PFSK-1 (cell line): Measurements from ENCODE around the gene HSPD1.

Source experiments
- POLR2AphosphoS5 ChIP-seq: IDR thresholded peaks from 2 replicates; pipeline ENCODE4 v1.6.1; 2012; ENCODE audit warnings: low read depth, mild to moderate bottlenecking, control low read depth, low read length, moderate library complexity
- REST ChIP-seq, 2 experiments: IDR thresholded peaks; 2 replicates each; pipeline versions ENCODE4 v1.6.1 to v1.8.0; 2011 to 2012; ENCODE audit warnings: low read depth in 2 of 2, low read length in 2 of 2, control low read depth in 1 of 2, inconsistent platforms in 1 of 2, mild to moderate bottlenecking in 1 of 2, moderate library complexity in 1 of 2; ENCODE audit not compliant: insufficient read depth in 1 of 2
- SIN3A ChIP-seq: IDR thresholded peaks from 2 replicates; pipeline ENCODE4 v1.6.1; 2012; ENCODE audit warnings: mild to moderate bottlenecking, low read length, moderate library complexity, borderline replicate concordance; ENCODE audit not compliant: insufficient read depth

DNA sequence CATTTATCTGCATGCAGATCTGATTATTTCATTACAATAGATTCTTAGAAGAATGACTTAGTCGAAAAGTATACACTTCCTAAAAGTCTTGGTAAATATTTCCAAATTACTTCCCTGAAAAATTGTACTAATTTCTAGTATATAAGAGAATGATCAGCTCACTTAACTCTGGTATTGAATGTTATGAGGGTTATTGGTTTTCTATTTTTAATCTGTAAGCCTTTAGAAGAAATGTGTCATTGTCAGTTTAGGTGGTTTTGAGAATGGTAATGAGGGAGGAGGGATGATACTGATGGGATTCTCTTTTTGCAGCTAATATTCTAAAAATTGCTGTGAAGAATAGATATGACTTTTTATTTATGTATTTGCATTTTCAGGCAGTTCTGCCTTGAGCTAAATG is 40.1 kb upstream of the HSPD1 start:
- TF ChIP-seq REST (IDR thresholded peaks at IDR 0.05; ENCODE audit: insufficient read depth in 1 of 2, low read depth in 2 of 2, low read length in 2 of 2) = no peak
- TF ChIP-seq POLR2AphosphoS5 = no peak
- no peak for TF ChIP-seq SIN3A
